SK-N-SH (cell line): ENCODE data around the gene RIMS4. TPM values are rescaled to one million over a fixed set of nuclear protein-coding genes. Genes with fewer than 3 reads are reported as not detected.

Source experiments
- CTCF ChIA-PET: fragments of 300-600, 350-600 bp; formaldehyde crosslinking; extraction: SDS; loops from one replicate; lab custom pipeline; 2021; lab: Yijun Ruan, JAX
- POLR2A ChIA-PET: fragments of 350-600 bp; sonication (Branson Sonifier 250); formaldehyde crosslinking; extraction: SDS; loops from one replicate; lab custom pipeline; 2020; ENCODE audit warnings: antibody characterized with exemption, inconsistent platforms; lab: Yijun Ruan, JAX
- DNase-seq: peaks from one replicate; pipeline ENCODE4 v3.0.0; 2012
- H2AFZ ChIP-seq: fragments of 200-600 bp; sonication (generic); 2 replicates; pipeline ENCODE4 v1.8.1; 2016; ENCODE audit warnings: antibody characterized with exemption, mild to moderate bottlenecking, low read depth
- H3F3A ChIP-seq: fragments of 200-600 bp; sonication (generic); replicated peaks from 2 replicates; pipeline ENCODE3; 2016; ENCODE audit warnings: antibody characterized with exemption, mild to moderate bottlenecking; ENCODE audit not compliant: insufficient read depth
- H3K27ac ChIP-seq, 2 experiments: fragments of 200-500 bp in 1 of 2; fragments of 200-600 bp in 1 of 2; sonication (Bioruptor generic) in 1 of 2; sonication (generic), shearing (Covaris generic) in 1 of 2; 2 replicates each; pipeline versions ENCODE4 v1.5.1 to v1.6.1; 2014 to 2016; ENCODE audit warnings: low read depth in 2 of 2, inconsistent platforms in 1 of 2, low read length in 1 of 2, mild to moderate bottlenecking in 1 of 2, mixed read lengths in 1 of 2
- H3K27me3 ChIP-seq: fragments of 200-600 bp; sonication (generic), shearing (Covaris generic); 2 replicates; pipeline ENCODE4 v1.6.1; 2016; ENCODE audit warnings: mixed run types; ENCODE audit not compliant: insufficient read depth
- H3K36me3 ChIP-seq, 2 experiments: fragments of 200-500 bp in 1 of 2; fragments of 200-600 bp in 1 of 2; sonication (Bioruptor generic) in 1 of 2; sonication (generic) in 1 of 2; replicated peaks in 1 of 2; 2 replicates each; pipeline versions ENCODE3 to v1.5.1; 2014 to 2016; ENCODE audit warnings: low read length in 1 of 2, mild to moderate bottlenecking in 1 of 2; ENCODE audit not compliant: insufficient read depth in 2 of 2, control insufficient read depth in 1 of 2
- H3K4me1 ChIP-seq, 2 experiments: fragments of 200-500 bp in 1 of 2; fragments of 200-600 bp in 1 of 2; sonication (Bioruptor generic) in 1 of 2; sonication (generic), shearing (Covaris generic) in 1 of 2; 2 replicates each; pipeline versions ENCODE4 v1.5.1 to v1.6.1; 2014 to 2016; ENCODE audit warnings: low read depth in 1 of 2, low read length in 1 of 2, mixed run types in 1 of 2; ENCODE audit not compliant: insufficient read depth in 2 of 2, control insufficient read depth in 1 of 2
- H3K4me2 ChIP-seq: fragments of 200-600 bp; sonication (generic), shearing (Covaris generic); 2 replicates; pipeline ENCODE4 v1.6.1; 2017; ENCODE audit warnings: mixed run types
- H3K4me3 ChIP-seq, 2 experiments: fragments of 200-500 bp in 1 of 2; fragments of 200-600 bp in 1 of 2; sonication (Bioruptor generic) in 1 of 2; sonication (generic), shearing (Covaris generic) in 1 of 2; 2 replicates each; pipeline versions ENCODE4 v1.5.1 to v1.8.1; 2014 to 2016; ENCODE audit warnings: low read depth in 2 of 2, inconsistent platforms in 1 of 2, low read length in 1 of 2, mild to moderate bottlenecking in 1 of 2, mixed read lengths in 1 of 2, moderate library complexity in 1 of 2
- H3K79me2 ChIP-seq: fragments of 200-600 bp; sonication (generic); 2 replicates; pipeline ENCODE4 v1.8.1; 2017; ENCODE audit warnings: mild to moderate bottlenecking; ENCODE audit not compliant: insufficient read depth
- H3K9ac ChIP-seq: fragments of 200-600 bp; sonication (generic); 2 replicates; pipeline ENCODE4 v1.6.1; 2017; ENCODE audit warnings: mixed run types
- H3K9me2 ChIP-seq: fragments of 200-600 bp; sonication (generic); 2 replicates; pipeline ENCODE4 v1.6.1; 2017; ENCODE audit warnings: mixed run types
- H3K9me3 ChIP-seq: fragments of 200-600 bp; sonication (generic); 2 replicates; pipeline ENCODE4 v1.6.1; 2017; ENCODE audit warnings: mixed run types, mild to moderate bottlenecking, moderate library complexity
- H4K20me1 ChIP-seq: fragments of 200-600 bp; sonication (generic); 2 replicates; pipeline ENCODE4 v1.6.1; 2017; ENCODE audit warnings: mild to moderate bottlenecking, mixed run types; ENCODE audit not compliant: insufficient read depth
- CHD2 ChIP-seq: fragments of 150-350 bp; IDR thresholded peaks from 2 replicates; pipeline ENCODE4 v1.6.1; 2018; ENCODE audit warnings: low read length; ENCODE audit not compliant: partially characterized antibody
- ELF1 ChIP-seq: IDR thresholded peaks from 2 replicates; pipeline ENCODE4 v1.4.0; 2012
- EP300 ChIP-seq, 2 experiments: IDR thresholded peaks; 2 replicates each; pipeline versions ENCODE4 v1.4.0 to v1.6.1; 2012; ENCODE audit warnings: borderline replicate concordance in 1 of 2, low read depth in 1 of 2, low read length in 1 of 2
- EZH2phosphoT487 ChIP-seq: fragments of 200-600 bp; sonication (generic); IDR thresholded peaks from 2 replicates; pipeline ENCODE4 v1.6.1; 2017; ENCODE audit warnings: low read depth, mixed run types, mild to moderate bottlenecking, antibody characterized with exemption, moderate library complexity, borderline replicate concordance
- FOXJ3 ChIP-seq: sonication (generic); formaldehyde crosslinking; IDR thresholded peaks from 2 replicates; pipeline ENCODE4 v1.5.1; 2020; ENCODE audit warnings: mild to moderate bottlenecking, missing genetic modification reagents
- GABPA ChIP-seq: IDR thresholded peaks from 2 replicates; pipeline ENCODE4 v1.4.0; 2012; ENCODE audit warnings: low read depth, mild to moderate bottlenecking
- JUND ChIP-seq: IDR thresholded peaks from 2 replicates; pipeline ENCODE4 v1.4.0; 2012
- NRF1 ChIP-seq: IDR thresholded peaks from 2 replicates; pipeline ENCODE4 v1.6.1; 2012; ENCODE audit warnings: low read depth, mild to moderate bottlenecking, low read length
- PBX3 ChIP-seq: IDR thresholded peaks from 2 replicates; pipeline ENCODE4; 2012
- RAD21 ChIP-seq: IDR thresholded peaks from 2 replicates; pipeline ENCODE4 v1.6.1; 2012; ENCODE audit warnings: mild to moderate bottlenecking, low read length
- RCOR1 ChIP-seq: fragments of 150-350 bp; IDR thresholded peaks from 2 replicates; pipeline ENCODE4 v1.6.1; 2017; ENCODE audit warnings: antibody characterized with exemption, low read length
- RFX5 ChIP-seq: IDR thresholded peaks from 2 replicates; pipeline ENCODE4 v1.6.1; 2012; ENCODE audit warnings: mild to moderate bottlenecking, improper control_type of control experiment, low read length
- SIN3A ChIP-seq: IDR thresholded peaks from 2 replicates; pipeline ENCODE4 v1.6.1; 2012; ENCODE audit warnings: low read depth, mild to moderate bottlenecking, low read length, moderate library complexity, borderline replicate concordance
- SMC3 ChIP-seq: IDR thresholded peaks from 2 replicates; pipeline ENCODE4 v1.6.1; 2012; ENCODE audit warnings: low read depth, low read length, improper control_type of control experiment
- TCF12 ChIP-seq: IDR thresholded peaks from 2 replicates; pipeline ENCODE4 v1.4.0; 2012
- WGBS: methylation state at CpG from one replicate; pipeline ENCODE4 v1.1.6; 2017; ENCODE audit warnings: low lambda C conversion rate; 5-methylcytosine and 5-hydroxymethylcytosine counted together
- polyA plus RNA-seq, 3 experiments: library from polyadenylated mRNA; depleted of rRNA; stranded (reverse); fragments of >200 nt; gene quantifications; 2 replicates each; pipeline ENCODE4 v1.2.3, GENCODE V29; 2012
- TF ChIP-seq, protein P1 (sequence below): IDR thresholded peaks from 2 replicates; pipeline ENCODE4 v1.4.0; 2012; ENCODE audit warnings: low read depth
- TF ChIP-seq, protein P2 (sequence below): IDR thresholded peaks from 2 replicates; pipeline ENCODE4 v1.6.1; 2012; ENCODE audit warnings: mild to moderate bottlenecking, low read depth, low read length, moderate library complexity

Gene RIMS4
- 0.13 and 0.44 TPM in 2 replicates for polyA plus RNA-seq (2012; rRNA removed)
- polyA plus RNA-seq (2012; cell fraction: cytosol; rRNA removed): 0.23 and 0.47 TPM in 2 replicates
- 0.18 and 0.40 TPM in 2 replicates for polyA plus RNA-seq (2012; cell fraction: nucleus; rRNA removed)

- Histone ChIP-seq H3F3A (no peaks in the 10 kb centered on the region), H3K36me3 (no peaks in the 10 kb centered on the region), H3K27me3 (peaks cover 47% of the 10 kb centered on the region), H3K27ac (peak within 1 kb of the TSS in 1 of 2 experiments; percentile 69; a peak in 1 of 4 replicates), H3K9ac (no peak within 1 kb of the TSS), H2AFZ (no peak within 1 kb of the TSS), H3K4me1 (peaks cover 0 to 39% of the 10 kb centered on the region in 2 experiments; a peak in 2 of 4 replicates), H3K9me3 (no peaks in the 10 kb centered on the region), H4K20me1 (no peaks in the 10 kb centered on the region), H3K4me3 (peak within 1 kb of the TSS in 1 of 2 experiments; percentile 51; a peak in 2 of 4 replicates), H3K79me2 (no peaks in the 10 kb centered on the region), H3K9me2 (no peaks in the 10 kb centered on the region), H3K4me2 (0 out of 2 replicates have a peak within 1 kb of the TSS, but pooled peaks have one; percentile 44)
- peak; percentile 94 for DNase-seq
- 23% methylated on average over 15 of the region's 89 CpGs for WGBS
- POLR2A ChIA-PET: no interaction called here
- TF ChIP-seq, protein P1, sequence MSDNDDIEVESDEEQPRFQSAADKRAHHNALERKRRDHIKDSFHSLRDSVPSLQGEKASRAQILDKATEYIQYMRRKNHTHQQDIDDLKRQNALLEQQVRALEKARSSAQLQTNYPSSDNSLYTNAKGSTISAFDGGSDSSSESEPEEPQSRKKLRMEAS: no peak
- TF ChIP-seq EZH2phosphoT487 (no peak), FOXJ3 (CRISPR knock-in tag) (no peak), CHD2 (no peak), NRF1 (no peak), EP300 (IDR thresholded peaks at IDR 0.05; ENCODE audit: borderline replicate concordance in 1 of 2, low read depth in 1 of 2, low read length in 1 of 2) (no peak), GABPA (no peak), RFX5 (no peak), SIN3A (no peak), RAD21 (no peak), JUND (no peak), ELF1 (no peak), PBX3 (no peak), RCOR1 (no peak), TCF12 (no peak), SMC3 (no peak)
- TF ChIP-seq, protein P2, sequence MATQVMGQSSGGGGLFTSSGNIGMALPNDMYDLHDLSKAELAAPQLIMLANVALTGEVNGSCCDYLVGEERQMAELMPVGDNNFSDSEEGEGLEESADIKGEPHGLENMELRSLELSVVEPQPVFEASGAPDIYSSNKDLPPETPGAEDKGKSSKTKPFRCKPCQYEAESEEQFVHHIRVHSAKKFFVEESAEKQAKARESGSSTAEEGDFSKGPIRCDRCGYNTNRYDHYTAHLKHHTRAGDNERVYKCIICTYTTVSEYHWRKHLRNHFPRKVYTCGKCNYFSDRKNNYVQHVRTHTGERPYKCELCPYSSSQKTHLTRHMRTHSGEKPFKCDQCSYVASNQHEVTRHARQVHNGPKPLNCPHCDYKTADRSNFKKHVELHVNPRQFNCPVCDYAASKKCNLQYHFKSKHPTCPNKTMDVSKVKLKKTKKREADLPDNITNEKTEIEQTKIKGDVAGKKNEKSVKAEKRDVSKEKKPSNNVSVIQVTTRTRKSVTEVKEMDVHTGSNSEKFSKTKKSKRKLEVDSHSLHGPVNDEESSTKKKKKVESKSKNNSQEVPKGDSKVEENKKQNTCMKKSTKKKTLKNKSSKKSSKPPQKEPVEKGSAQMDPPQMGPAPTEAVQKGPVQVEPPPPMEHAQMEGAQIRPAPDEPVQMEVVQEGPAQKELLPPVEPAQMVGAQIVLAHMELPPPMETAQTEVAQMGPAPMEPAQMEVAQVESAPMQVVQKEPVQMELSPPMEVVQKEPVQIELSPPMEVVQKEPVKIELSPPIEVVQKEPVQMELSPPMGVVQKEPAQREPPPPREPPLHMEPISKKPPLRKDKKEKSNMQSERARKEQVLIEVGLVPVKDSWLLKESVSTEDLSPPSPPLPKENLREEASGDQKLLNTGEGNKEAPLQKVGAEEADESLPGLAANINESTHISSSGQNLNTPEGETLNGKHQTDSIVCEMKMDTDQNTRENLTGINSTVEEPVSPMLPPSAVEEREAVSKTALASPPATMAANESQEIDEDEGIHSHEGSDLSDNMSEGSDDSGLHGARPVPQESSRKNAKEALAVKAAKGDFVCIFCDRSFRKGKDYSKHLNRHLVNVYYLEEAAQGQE: no peak
- CTCF ChIA-PET: interaction anchor here (1.1 to 2.5 kb wide), 4 partner anchors 23 to 126 kb away, joined by 3 to 12 read pairs (median 6); no protein-coding TSS in a partner anchor
Observed at GRCh38 chr20:44810391-44811149, at the start of gene RIMS4. RIMS4 (minus strand) TSS chr20:44810546; CDS start chr20:44810271, 275 bp downstream.
